Osteoblast (primary cell): ENCODE data around the gene ZNF169. TPM values are rescaled to one million over a fixed set of nuclear protein-coding genes. Genes with fewer than 3 reads are reported as not detected.
"Not testable (repeated sequence)": the region's sequence is repeated elsewhere in the genome, so short reads cannot be mapped to it uniquely, and the experiment has no call there.

Experiments
- DNase-seq: peaks from one replicate; pipeline ENCODE4 v3.0.0; 2011; ENCODE audit warnings: low spot score, mixed read lengths; ENCODE audit not compliant: insufficient read length; ENCODE audit errors: missing footprints
- H2AFZ ChIP-seq: 2 replicates; pipeline ENCODE4 v1.6.0; 2011; ENCODE audit warnings: mild to moderate bottlenecking, low read length
- H3K27ac ChIP-seq: 2 replicates; pipeline ENCODE4 v1.5.1; 2011; ENCODE audit warnings: mild to moderate bottlenecking, low read depth, low read length, moderate library complexity
- H3K27me3 ChIP-seq: 2 replicates; pipeline ENCODE4 v1.6.0; 2012; ENCODE audit warnings: mild to moderate bottlenecking, control low read depth, inconsistent platforms, low read length, moderate library complexity; ENCODE audit not compliant: insufficient read depth
- H3K36me3 ChIP-seq: 2 replicates; pipeline ENCODE4 v1.5.1; 2011; ENCODE audit warnings: mild to moderate bottlenecking, low read length, control low read depth, moderate library complexity; ENCODE audit not compliant: insufficient read depth
- H3K4me1 ChIP-seq: 2 replicates; pipeline ENCODE4 v1.5.1; 2011; ENCODE audit warnings: mild to moderate bottlenecking, low read length, control low read depth, moderate library complexity; ENCODE audit not compliant: insufficient read depth
- H3K4me2 ChIP-seq: 2 replicates; pipeline ENCODE4 v1.6.0; 2011; ENCODE audit warnings: mild to moderate bottlenecking, low read length; ENCODE audit not compliant: insufficient read depth
- H3K4me3 ChIP-seq: fragments of 200-600 bp; sonication (generic); 3 replicates; pipeline ENCODE4 v1.5.1; 2012; ENCODE audit warnings: mild to moderate bottlenecking, low read length, inconsistent platforms; ENCODE audit not compliant: insufficient read depth
- H3K79me2 ChIP-seq: 2 replicates; pipeline ENCODE4 v1.6.0; 2012; ENCODE audit warnings: mild to moderate bottlenecking, low read length, control low read depth, inconsistent platforms; ENCODE audit not compliant: insufficient read depth
- H3K9me3 ChIP-seq: 2 replicates; pipeline ENCODE4 v1.5.1; 2011; ENCODE audit warnings: low read depth, low read length, control low read depth
- H4K20me1 ChIP-seq: 2 replicates; pipeline ENCODE4 v1.6.0; 2012; ENCODE audit warnings: mild to moderate bottlenecking, low read length, control low read depth; ENCODE audit not compliant: insufficient read depth
- total RNA-seq: library from RNA; depleted of rRNA; stranded (reverse); fragments of >200 nt; gene quantifications from 2 replicates; pipeline ENCODE4 v1.2.3, GENCODE V29; 2012

ZNF169 gene
- total RNA-seq, 1 donor = 4.0 TPM

DNA sequence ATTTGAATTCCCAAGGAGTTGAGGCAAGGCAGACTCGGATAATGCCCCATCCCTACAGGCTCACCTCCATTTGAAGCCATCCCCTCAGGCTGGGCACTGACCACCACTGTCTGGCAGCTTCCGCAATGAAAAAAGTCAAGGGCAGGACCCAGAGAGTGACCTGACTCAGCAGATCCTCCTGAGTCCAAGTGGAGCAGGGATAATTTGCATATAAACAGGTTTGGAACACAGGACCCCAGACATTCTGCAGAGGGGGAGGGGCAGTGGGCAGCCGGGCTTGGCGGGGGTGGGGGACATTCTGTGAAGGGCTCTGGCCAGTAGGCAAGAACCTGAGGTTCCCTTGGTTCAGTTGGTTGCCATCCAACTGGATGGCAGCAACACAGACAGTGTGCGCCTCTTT is 69.4 kb downstream of the ZNF169 start, which contains the start of gene NUTM2F:
Gene NUTM2F, minus strand, starts transcription at position 101 of the 400 bp plus-strand sequence. Its CDS starts 21 bp downstream, at position 80.
- not testable (repeated sequence) for H3K9me3 ChIP-seq, H3K4me2 ChIP-seq, H3K79me2 ChIP-seq, H3K27me3 ChIP-seq, H4K20me1 ChIP-seq, H3K27ac ChIP-seq, H3K4me1 ChIP-seq, DNase-seq, H2AFZ ChIP-seq, H3K4me3 ChIP-seq, H3K36me3 ChIP-seq

DNA sequence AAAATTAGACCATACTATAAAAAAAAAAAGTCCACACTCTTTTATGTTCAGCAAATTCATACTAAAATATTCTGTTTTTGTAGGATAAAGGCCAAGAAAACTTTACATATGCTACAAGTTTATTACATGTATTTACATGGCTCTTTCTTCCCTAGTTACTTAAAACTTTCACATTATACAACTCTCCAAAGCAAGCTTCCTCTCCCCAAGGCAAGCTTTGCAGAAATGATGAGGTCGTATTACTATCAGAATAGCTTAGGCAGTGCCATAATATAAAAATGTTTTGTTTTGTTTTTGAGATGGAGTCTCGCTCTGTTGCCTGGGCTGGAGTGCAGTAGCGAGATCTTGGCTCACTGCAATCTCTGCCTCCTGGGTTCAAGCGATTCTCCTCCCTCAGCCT is 77.3 kb downstream of the ZNF169 start:
- not testable (repeated sequence) for H4K20me1 ChIP-seq, H3K9me3 ChIP-seq, H3K36me3 ChIP-seq, H3K27me3 ChIP-seq, H3K4me3 ChIP-seq, H3K4me1 ChIP-seq, H3K79me2 ChIP-seq, DNase-seq, H3K4me2 ChIP-seq, H3K27ac ChIP-seq, H2AFZ ChIP-seq

DNA sequence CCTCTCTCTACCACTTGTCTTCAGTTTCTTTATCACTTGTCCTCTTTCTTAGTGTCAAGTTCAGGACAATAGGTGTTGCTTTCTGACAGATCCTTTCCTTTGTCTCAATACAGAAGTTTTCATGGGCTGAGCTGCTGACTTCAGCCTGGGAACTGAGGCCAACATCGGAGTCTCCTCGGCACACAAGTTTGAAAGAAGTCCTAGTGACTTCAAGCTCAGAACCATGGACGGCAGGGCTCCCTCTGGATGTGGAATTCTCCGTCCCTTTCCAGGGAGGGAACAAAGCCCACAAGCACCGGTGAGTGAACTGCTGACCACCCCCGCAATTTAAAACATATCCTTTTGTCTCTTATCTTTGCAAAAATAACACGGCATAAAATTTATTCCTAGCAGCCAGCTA is 79.6 kb downstream of the ZNF169 start:
- DNase-seq, H4K20me1 ChIP-seq, H3K27me3 ChIP-seq, H3K4me3 ChIP-seq, H3K36me3 ChIP-seq, H3K79me2 ChIP-seq, H3K9me3 ChIP-seq, H2AFZ ChIP-seq, H3K27ac ChIP-seq, H3K4me2 ChIP-seq, H3K4me1 ChIP-seq: not testable (repeated sequence)

DNA sequence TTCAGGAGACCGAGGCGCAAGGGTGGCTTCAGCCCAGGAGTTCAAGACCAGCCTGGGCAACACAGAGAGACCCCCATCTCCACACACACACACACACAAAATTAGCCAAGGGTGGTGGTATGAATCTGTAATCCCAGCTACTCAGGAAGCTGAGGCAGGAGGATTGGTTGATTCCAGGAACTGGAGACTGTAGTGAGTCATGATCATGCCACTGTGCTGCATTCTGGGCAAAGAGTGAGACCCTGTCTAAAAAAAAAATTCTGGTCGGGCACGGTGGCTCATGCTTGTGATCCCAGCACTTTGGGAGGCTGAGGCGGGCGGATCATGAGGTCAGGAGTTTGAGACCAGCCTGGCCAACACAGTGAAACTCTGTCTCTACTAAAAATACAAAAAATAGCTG is 80.6 kb downstream of the ZNF169 start:
- not testable (repeated sequence) for H3K4me3 ChIP-seq, H3K27ac ChIP-seq, H4K20me1 ChIP-seq, H2AFZ ChIP-seq, H3K79me2 ChIP-seq, H3K27me3 ChIP-seq, H3K4me2 ChIP-seq, H3K9me3 ChIP-seq, H3K4me1 ChIP-seq, DNase-seq, H3K36me3 ChIP-seq

DNA sequence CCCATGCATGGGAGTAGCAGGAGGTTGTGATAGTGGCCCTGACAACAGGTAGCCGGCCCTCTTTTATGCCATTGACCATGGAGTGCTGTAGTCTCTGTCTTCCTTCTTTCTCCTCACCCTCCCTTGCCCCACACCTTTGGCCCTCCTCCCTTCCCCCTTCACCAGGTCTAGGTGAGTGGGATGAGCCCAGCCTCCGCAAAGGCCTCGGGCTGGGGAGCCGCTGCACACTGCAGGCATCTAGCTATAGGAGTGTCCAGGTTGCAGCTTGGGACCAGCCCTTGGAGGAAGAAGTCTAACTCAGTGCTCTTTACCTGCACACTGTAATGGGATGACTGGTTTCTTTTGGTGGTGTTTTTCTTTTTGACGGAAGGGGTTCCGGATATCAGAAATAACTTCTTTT is 81.7 kb downstream of the ZNF169 start:
- not testable (repeated sequence) for H3K79me2 ChIP-seq, H3K27me3 ChIP-seq, H2AFZ ChIP-seq, H3K4me2 ChIP-seq, DNase-seq, H3K9me3 ChIP-seq, H3K4me1 ChIP-seq, H3K27ac ChIP-seq, H4K20me1 ChIP-seq, H3K4me3 ChIP-seq, H3K36me3 ChIP-seq

DNA sequence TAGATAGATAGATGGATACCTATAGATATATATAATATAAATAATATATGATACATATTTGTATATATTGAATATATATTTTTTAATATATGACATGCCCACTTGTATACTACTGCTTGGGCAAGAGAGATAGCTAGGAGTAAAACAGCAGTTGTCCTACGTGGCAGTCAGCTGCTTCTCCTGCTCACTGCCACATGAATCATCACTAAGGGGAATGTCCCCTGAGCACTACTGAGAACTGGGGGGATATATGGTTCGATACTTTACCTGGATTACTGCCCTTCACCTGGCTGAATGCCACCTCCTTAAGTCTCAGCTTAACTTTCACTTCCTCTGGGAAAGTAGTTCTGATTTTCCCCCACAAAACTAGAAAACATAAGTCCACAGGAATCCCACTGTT is 82.6 kb downstream of the ZNF169 start:
- H3K4me2 ChIP-seq = not testable (repeated sequence)

DNA sequence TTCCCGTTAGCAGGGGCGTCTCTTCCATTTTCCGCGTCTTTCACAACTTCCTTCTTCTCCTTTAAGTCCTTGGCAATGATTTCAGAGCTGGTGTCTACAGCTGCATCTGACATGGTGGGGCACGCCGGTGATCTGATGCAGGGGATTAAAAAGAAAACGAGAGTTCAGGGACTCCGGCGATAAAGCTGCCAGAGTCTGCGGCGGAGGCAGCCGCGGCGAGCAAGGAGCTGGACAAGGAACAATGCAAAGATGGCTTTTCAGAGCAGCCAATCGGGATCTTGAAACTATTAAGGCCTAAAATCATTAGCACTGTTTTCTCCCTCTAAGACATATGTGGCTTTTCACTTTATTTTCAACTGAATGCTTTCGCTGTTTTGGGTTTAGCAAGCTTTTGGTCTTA is 88.4 kb downstream of the ZNF169 start:
- H3K4me3 ChIP-seq, H3K79me2 ChIP-seq, H4K20me1 ChIP-seq, DNase-seq, H3K4me1 ChIP-seq, H3K27me3 ChIP-seq, H3K4me2 ChIP-seq, H2AFZ ChIP-seq, H3K36me3 ChIP-seq, H3K27ac ChIP-seq, H3K9me3 ChIP-seq: not testable (repeated sequence)

More for the DNA sequence above, 82.6 kb downstream of the ZNF169 start:
- not testable (repeated sequence) for H3K4me3 ChIP-seq, H3K27ac ChIP-seq, H4K20me1 ChIP-seq, H2AFZ ChIP-seq, H3K27me3 ChIP-seq, DNase-seq, H3K9me3 ChIP-seq, H3K79me2 ChIP-seq, H3K36me3 ChIP-seq, H3K4me1 ChIP-seq

DNA sequence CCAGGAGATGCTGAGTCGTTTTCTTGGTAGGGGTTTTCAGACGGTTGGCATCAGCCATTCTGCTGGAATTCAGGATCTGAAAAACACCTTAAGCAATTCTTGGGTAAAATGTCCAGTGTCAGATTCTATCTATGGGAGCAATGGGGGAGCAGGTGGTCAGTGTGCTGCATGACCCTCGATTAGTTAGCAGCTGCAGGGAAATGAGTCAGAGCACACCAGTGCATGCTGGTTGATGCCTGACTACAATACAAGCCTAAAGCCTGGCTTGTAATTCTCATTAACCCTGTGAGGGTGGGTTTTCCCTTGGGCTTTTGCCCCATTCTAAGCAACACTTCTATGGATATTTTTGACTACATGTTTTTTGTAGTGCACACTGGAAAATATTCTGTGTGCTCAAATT is 89.7 kb downstream of the ZNF169 start:
- not testable (repeated sequence) for DNase-seq, H3K4me1 ChIP-seq, H3K27ac ChIP-seq, H4K20me1 ChIP-seq, H3K9me3 ChIP-seq, H2AFZ ChIP-seq, H3K4me2 ChIP-seq, H3K36me3 ChIP-seq, H3K79me2 ChIP-seq, H3K27me3 ChIP-seq, H3K4me3 ChIP-seq
